HepG2 (cell line): ENCODE data around the gene LCAT. TPM values are rescaled to one million over a fixed set of nuclear protein-coding genes. Genes with fewer than 3 reads are reported as not detected.

Experiments used
- AGO1 ChIP-seq: fragments of 200-400 bp; formaldehyde crosslinking; IDR thresholded peaks from 2 replicates; pipeline ENCODE4 v1.6.1; 2017; ENCODE audit warnings: mild to moderate bottlenecking, low read depth, low read length, moderate library complexity; ENCODE audit not compliant: poor library complexity, severe bottlenecking
- ATF4 ChIP-seq, 2 experiments: fragments of 450-650 bp in 1 of 2; sonication (generic) in 1 of 2; formaldehyde crosslinking; IDR thresholded peaks; 2 replicates each; pipeline versions ENCODE4 v1.5.0 to v1.8.0; 2020 to 2022; ENCODE audit warnings: mild to moderate bottlenecking in 1 of 2, missing genetic modification reagents in 1 of 2
- CC2D1A ChIP-seq: sonication (generic); formaldehyde crosslinking; IDR thresholded peaks from 2 replicates; pipeline ENCODE4 v1.8.1; 2023; ENCODE audit warnings: mild to moderate bottlenecking, missing genetic modification reagents
- DDIT3 ChIP-seq: sonication (generic); formaldehyde crosslinking; IDR thresholded peaks from 2 replicates; pipeline ENCODE4 v1.4.0; 2020; ENCODE audit warnings: mild to moderate bottlenecking, missing genetic modification reagents
- ESRRA ChIP-seq: sonication (generic); formaldehyde crosslinking; IDR thresholded peaks from 2 replicates; pipeline ENCODE4 v1.5.1; 2020; ENCODE audit warnings: mild to moderate bottlenecking, low read depth, missing genetic modification reagents
- GTF2F1 ChIP-seq: fragments of 150-350 bp; IDR thresholded peaks from 2 replicates; pipeline ENCODE4 v1.6.1; 2014; ENCODE audit warnings: low read length
- HHEX ChIP-seq: IDR thresholded peaks from 2 replicates; pipeline ENCODE4 v1.6.1; 2016; ENCODE audit warnings: control low read depth
- HNRNPL ChIP-seq: fragments of 200-400 bp; formaldehyde crosslinking; IDR thresholded peaks from 2 replicates; pipeline ENCODE4 v1.6.1; 2017; ENCODE audit warnings: mild to moderate bottlenecking, low read depth, low read length
- KDM3A ChIP-seq: IDR thresholded peaks from 2 replicates; pipeline ENCODE4 v1.6.1; 2018; ENCODE audit warnings: low read depth, missing compliant biosample characterization
- PRDM10 ChIP-seq: sonication (generic); formaldehyde crosslinking; IDR thresholded peaks from 2 replicates; pipeline ENCODE4 v1.4.0; 2020; ENCODE audit warnings: low read depth, missing genetic modification reagents
- RAD21 ChIP-seq: fragments of 450-650 bp; formaldehyde crosslinking; IDR thresholded peaks from 2 replicates; pipeline ENCODE4 v1.5.0; 2020; ENCODE audit warnings: mild to moderate bottlenecking
- RXRB ChIP-seq: IDR thresholded peaks from 2 replicates; pipeline ENCODE4 v1.6.1; 2016; ENCODE audit warnings: borderline replicate concordance, missing genetic modification reagents, missing compliant biosample characterization
- ZNF232 ChIP-seq: sonication (generic); formaldehyde crosslinking; IDR thresholded peaks from 2 replicates; pipeline ENCODE4 v1.4.0; 2020; ENCODE audit warnings: missing genetic modification reagents, borderline replicate concordance
- ZNF510 ChIP-seq: sonication (generic); formaldehyde crosslinking; IDR thresholded peaks from 2 replicates; pipeline ENCODE4 v1.4.0; 2020; ENCODE audit warnings: low read depth, mild to moderate bottlenecking, missing genetic modification reagents
- ZNF563 ChIP-seq: sonication (generic); formaldehyde crosslinking; IDR thresholded peaks from 2 replicates; pipeline ENCODE4 v1.8.0; 2022; ENCODE audit warnings: mild to moderate bottlenecking, moderate library complexity, missing genetic modification reagents
- ZNF777 ChIP-seq: sonication (generic); formaldehyde crosslinking; IDR thresholded peaks from 2 replicates; pipeline ENCODE4 v1.4.0; 2020; ENCODE audit warnings: missing genetic modification reagents
- ZNF878 ChIP-seq: sonication (generic); formaldehyde crosslinking; IDR thresholded peaks from 2 replicates; pipeline ENCODE4 v1.8.1; 2023; ENCODE audit warnings: mild to moderate bottlenecking, missing genetic modification reagents, moderate library complexity
- ZSCAN29 ChIP-seq: sonication (generic); formaldehyde crosslinking; conservative IDR thresholded peaks from 2 replicates; pipeline ENCODE4 v1.4.0; 2020; ENCODE audit warnings: mild to moderate bottlenecking, missing genetic modification reagents
- polyA plus RNA-seq, 8 experiments: library from polyadenylated mRNA; depleted of rRNA in 3 of 8; stranded (reverse) in 7 of 8; unstranded in 1 of 8; fragments of >200 nt; fragmentation: Illumina TruSeq in 4 of 8; extraction: Trizol in 4 of 8; gene quantifications; 2 replicates each; pipeline versions ENCODE4 v1.2.1 to v1.2.3, GENCODE V29; 2011 to 2016; ENCODE audit warnings: low read depth in 4 of 8, missing spikeins in 1 of 8, mixed read lengths in 1 of 8; ENCODE audit not compliant: insufficient read depth in 1 of 8
- total RNA-seq, 5 experiments: library from RNA; depleted of rRNA; stranded (reverse); fragments of >200 nt; fragmentation: Illumina TruSeq; extraction: Trizol; gene quantifications; 2 replicates each; pipeline ENCODE4 v1.2.3, GENCODE V29; 2016; ENCODE audit warnings: low read depth in 1 of 5
- TF ChIP-seq, protein P1 (sequence below): IDR thresholded peaks from 2 replicates; pipeline ENCODE4 v1.6.1; 2012; ENCODE audit warnings: low read length, improper control_type of control experiment

Gene LCAT
- total and polyA plus RNA-seq, 2 of the 13 experiments (the other 11 are each of a cell fraction or from before 2014, with no cell fraction given): 36.1 to 38.9 TPM

GRCh38 chr16:67968400-67969253 is 24.7 kb upstream of the LCAT start, which contains the start of gene SLC12A4 (continued):
- TF ChIP-seq ZNF232 (CRISPR knock-in tag) (no peak; the same call in 1 of the 2 replicates), CC2D1A (peak; percentile 86; the same call in 1 of the 2 replicates), ATF4 (CRISPR knock-in tag; IDR thresholded peaks at IDR 0.05) (no peak), AGO1 (no peak), ZNF777 (CRISPR knock-in tag) (peak; percentile 81), DDIT3 (CRISPR knock-in tag) (no peak), ZNF510 (CRISPR knock-in tag) (no peak), HNRNPL (0 out of 2 replicates have a peak, but pooled peaks have one; percentile 11), ESRRA (CRISPR knock-in tag) (no peak), HHEX (CRISPR knock-in tag) (no peak), ZNF563 (no peak; the same call in 1 of the 2 replicates), PRDM10 (no peak), ZSCAN29 (CRISPR knock-in tag) (peak; percentile 8; the same call in 1 of the 2 replicates), KDM3A (CRISPR knock-in tag) (no peak; the same call in none of the 2 replicates), ZNF878 (peak; percentile 82; the same call in 1 of the 2 replicates), RAD21 (CRISPR knock-in tag) (peak; percentile 5; the same call in 1 of the 2 replicates), RXRB (CRISPR knock-in tag) (peak; percentile 65), GTF2F1 (no peak)
- TF ChIP-seq, protein P1, sequence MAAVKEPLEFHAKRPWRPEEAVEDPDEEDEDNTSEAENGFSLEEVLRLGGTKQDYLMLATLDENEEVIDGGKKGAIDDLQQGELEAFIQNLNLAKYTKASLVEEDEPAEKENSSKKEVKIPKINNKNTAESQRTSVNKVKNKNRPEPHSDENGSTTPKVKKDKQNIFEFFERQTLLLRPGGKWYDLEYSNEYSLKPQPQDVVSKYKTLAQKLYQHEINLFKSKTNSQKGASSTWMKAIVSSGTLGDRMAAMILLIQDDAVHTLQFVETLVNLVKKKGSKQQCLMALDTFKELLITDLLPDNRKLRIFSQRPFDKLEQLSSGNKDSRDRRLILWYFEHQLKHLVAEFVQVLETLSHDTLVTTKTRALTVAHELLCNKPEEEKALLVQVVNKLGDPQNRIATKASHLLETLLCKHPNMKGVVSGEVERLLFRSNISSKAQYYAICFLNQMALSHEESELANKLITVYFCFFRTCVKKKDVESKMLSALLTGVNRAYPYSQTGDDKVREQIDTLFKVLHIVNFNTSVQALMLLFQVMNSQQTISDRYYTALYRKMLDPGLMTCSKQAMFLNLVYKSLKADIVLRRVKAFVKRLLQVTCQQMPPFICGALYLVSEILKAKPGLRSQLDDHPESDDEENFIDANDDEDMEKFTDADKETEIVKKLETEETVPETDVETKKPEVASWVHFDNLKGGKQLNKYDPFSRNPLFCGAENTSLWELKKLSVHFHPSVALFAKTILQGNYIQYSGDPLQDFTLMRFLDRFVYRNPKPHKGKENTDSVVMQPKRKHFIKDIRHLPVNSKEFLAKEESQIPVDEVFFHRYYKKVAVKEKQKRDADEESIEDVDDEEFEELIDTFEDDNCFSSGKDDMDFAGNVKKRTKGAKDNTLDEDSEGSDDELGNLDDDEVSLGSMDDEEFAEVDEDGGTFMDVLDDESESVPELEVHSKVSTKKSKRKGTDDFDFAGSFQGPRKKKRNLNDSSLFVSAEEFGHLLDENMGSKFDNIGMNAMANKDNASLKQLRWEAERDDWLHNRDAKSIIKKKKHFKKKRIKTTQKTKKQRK: no peak
